ENCODE results near the gene PLA2G2E. TPM values are rescaled to one million over a fixed set of nuclear protein-coding genes. Genes with fewer than 3 reads are reported as not detected.

Gene PLA2G2E
- total RNA-seq, 4 donors from 2014 or later, result not detected

GRCh38 chr1:19918057-19918456, 5.4 kb downstream of the PLA2G2E start:
- TF ChIP-seq POLR2A (IDR thresholded peaks at IDR 0.05) (no peak), CTCF (IDR thresholded peaks at IDR 0.05) (peak; percentile 85 to 95 (median 88))
- H3K36me3 ChIP-seq, result peaks cover 0 to 20% (median 5%) of the 10 kb centered on the region in 3 donors
- 17 to 19% methylated on average over 6 of the region's 6 CpGs for WGBS, 2 donors
- no peak overlapping the region for H3K4me3 ChIP-seq
- no peak overlapping the region for H3K27ac ChIP-seq
- intact Hi-C loops (cut with DNase I), result loop anchor here (5.0 kb wide), 2 partner anchors 234 to 279 kb away; no protein-coding TSS in a partner anchor
- DNase-seq, result no peak
- H3K4me1 ChIP-seq, result no peaks in the 10 kb centered on the region
- no peaks in the 10 kb centered on the region for H3K9me3 ChIP-seq
- H3K27me3 ChIP-seq, result peaks cover 0 to 9% (median 0%) of the 10 kb centered on the region in 4 donors

GRCh38 chr1:19910650-19911049, 12.8 kb downstream of the PLA2G2E start:
- no peaks in the 10 kb centered on the region for H3K27me3 ChIP-seq
- intact Hi-C loops (cut with DNase I), result no loop called here
- 83% methylated on average over 1 to 2 of the region's 3 CpGs for WGBS, 2 donors
- peaks cover 8 to 94% (median 32%) of the 10 kb centered on the region in 3 donors for H3K36me3 ChIP-seq
- H3K9me3 ChIP-seq, result no peaks in the 10 kb centered on the region
- no peak overlapping the region for H3K4me3 ChIP-seq
- no peak overlapping the region for H3K27ac ChIP-seq
- no peak for DNase-seq
- no peak for TF ChIP-seq POLR2A (IDR thresholded peaks at IDR 0.05)
- no peak for TF ChIP-seq CTCF (IDR thresholded peaks at IDR 0.05)
- no peaks in the 10 kb centered on the region for H3K4me1 ChIP-seq

- Histone ChIP-seq H3K9me3 (no peaks in the 10 kb centered on the region), H3K27me3 (no peaks in the 10 kb centered on the region), H3K4me1 (no peaks in the 10 kb centered on the region), H3K27ac (no peak overlapping the region), H3K4me3 (no peak overlapping the region), H3K36me3 (peaks cover 8 to 100% (median 33%) of the 10 kb centered on the region in 3 donors)
- TF ChIP-seq CTCF (IDR thresholded peaks at IDR 0.05) (no peak), POLR2A (IDR thresholded peaks at IDR 0.05) (no peak)
- intact Hi-C loops (cut with DNase I), result no loop called here
- WGBS, 2 donors, result 81 to 93% methylated on average over 3 of the region's 3 CpGs
- DNase-seq, result no peak
Measured at GRCh38 chr1:19909971-19910370, 13.4 kb downstream of the PLA2G2E start.

DNA sequence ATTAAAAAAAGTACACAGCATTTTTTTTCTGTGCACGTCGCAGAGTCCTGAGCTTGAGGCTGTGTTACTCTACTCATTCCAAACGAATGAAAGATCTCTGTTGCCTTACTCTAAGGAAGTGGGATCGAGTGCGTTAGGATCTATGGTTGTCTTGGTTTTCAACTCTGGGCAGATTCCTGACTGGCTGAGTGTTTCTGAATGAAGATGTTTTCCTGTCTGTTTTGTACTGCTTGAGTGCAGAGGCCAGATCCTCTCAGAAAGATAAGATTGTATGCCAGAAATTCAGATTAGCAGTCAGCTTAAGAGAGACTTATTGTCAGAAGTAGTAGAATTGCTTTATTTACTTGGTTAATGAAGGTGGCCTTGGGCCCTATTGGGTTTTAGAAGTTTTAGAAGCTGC, 14.0 kb downstream of the PLA2G2E start:
- intact Hi-C loops (cut with DNase I), result no loop called here
- WGBS, 2 donors, result 79 to 98% methylated on average over 5 of the region's 5 CpGs
- Histone ChIP-seq H3K27me3 (no peaks in the 10 kb centered on the region), H3K4me3 (no peak overlapping the region), H3K36me3 (peaks cover 8 to 100% (median 33%) of the 10 kb centered on the region in 3 donors), H3K9me3 (no peaks in the 10 kb centered on the region), H3K27ac (no peak overlapping the region), H3K4me1 (no peaks in the 10 kb centered on the region)
- TF ChIP-seq CTCF (IDR thresholded peaks at IDR 0.05) (no peak), POLR2A (IDR thresholded peaks at IDR 0.05) (no peak)
- DNase-seq, result no peak

- H3K36me3 ChIP-seq, result peaks cover 8 to 99% (median 28%) of the 10 kb centered on the region in 3 donors
- no peak overlapping the region for H3K4me3 ChIP-seq
- H3K27ac ChIP-seq, result no peak overlapping the region
- H3K27me3 ChIP-seq, result no peaks in the 10 kb centered on the region
- intact Hi-C loops (cut with DNase I), result no loop called here
- WGBS, 2 donors, result 95 to 97% methylated on average over 11 to 13 of the region's 13 CpGs
- no peak for TF ChIP-seq CTCF (IDR thresholded peaks at IDR 0.05)
- TF ChIP-seq POLR2A (IDR thresholded peaks at IDR 0.05), result no peak
- no peak for DNase-seq
- H3K9me3 ChIP-seq, result no peaks in the 10 kb centered on the region
- peaks cover 0 to 9% (median 0%) of the 10 kb centered on the region in 3 donors for H3K4me1 ChIP-seq
Measured at GRCh38 chr1:19907456-19907855, 16.0 kb downstream of the PLA2G2E start.

All from esophagus squamous epithelium (tissue), 5 donors.